OCI-LY1 (cell line): ENCODE data around the gene PLEKHF1.

Experiments used
- EZH2 ChIP-seq: fragments of 200-600 bp; sonication (generic), shearing (Covaris generic); IDR thresholded peaks from 2 replicates; pipeline ENCODE4 v1.8.0; 2017; ENCODE audit warnings: borderline replicate concordance, mixed run types, mild to moderate bottlenecking, antibody characterized with exemption, low read length, moderate library complexity, mixed read lengths
- TF ChIP-seq, protein P1 (sequence below): fragments of 200-600 bp; sonication (generic), shearing (Covaris generic); IDR thresholded peaks from 2 replicates; pipeline ENCODE4 v1.5.1; 2017; ENCODE audit warnings: mild to moderate bottlenecking, antibody characterized with exemption, low read length, moderate library complexity, mixed read lengths

DNA sequence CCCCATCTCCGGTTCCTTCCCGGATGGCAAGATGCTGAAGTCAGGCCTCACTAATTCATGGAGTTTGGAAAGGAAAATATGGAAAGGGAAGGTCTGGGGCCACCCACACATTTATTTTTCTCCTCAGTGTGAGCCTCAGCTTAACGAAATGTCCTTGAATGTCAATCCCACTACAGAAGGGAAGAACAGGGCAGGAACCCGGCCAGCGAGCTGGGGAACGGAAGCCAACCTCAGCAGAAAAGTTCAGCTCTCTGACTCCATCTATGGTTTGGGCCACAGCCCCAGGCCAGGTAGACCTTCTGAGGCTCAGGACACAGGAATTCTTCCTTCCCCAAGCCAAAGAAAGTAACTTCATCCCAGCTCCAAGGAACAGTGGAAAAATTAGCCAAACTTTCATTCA, 41.4 kb downstream of the PLEKHF1 start:
- TF ChIP-seq, protein P1, sequence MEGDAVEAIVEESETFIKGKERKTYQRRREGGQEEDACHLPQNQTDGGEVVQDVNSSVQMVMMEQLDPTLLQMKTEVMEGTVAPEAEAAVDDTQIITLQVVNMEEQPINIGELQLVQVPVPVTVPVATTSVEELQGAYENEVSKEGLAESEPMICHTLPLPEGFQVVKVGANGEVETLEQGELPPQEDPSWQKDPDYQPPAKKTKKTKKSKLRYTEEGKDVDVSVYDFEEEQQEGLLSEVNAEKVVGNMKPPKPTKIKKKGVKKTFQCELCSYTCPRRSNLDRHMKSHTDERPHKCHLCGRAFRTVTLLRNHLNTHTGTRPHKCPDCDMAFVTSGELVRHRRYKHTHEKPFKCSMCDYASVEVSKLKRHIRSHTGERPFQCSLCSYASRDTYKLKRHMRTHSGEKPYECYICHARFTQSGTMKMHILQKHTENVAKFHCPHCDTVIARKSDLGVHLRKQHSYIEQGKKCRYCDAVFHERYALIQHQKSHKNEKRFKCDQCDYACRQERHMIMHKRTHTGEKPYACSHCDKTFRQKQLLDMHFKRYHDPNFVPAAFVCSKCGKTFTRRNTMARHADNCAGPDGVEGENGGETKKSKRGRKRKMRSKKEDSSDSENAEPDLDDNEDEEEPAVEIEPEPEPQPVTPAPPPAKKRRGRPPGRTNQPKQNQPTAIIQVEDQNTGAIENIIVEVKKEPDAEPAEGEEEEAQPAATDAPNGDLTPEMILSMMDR = no peak
- TF ChIP-seq EZH2 = no peak
